Effector CD8-positive, alpha-beta T cell (primary cell): Measurements from ENCODE around the gene RMP24.
"Not testable (repeated sequence)": the region's sequence is repeated elsewhere in the genome, so short reads cannot be mapped to it uniquely, and the experiment has no call there.

Experiments used
- DNase-seq: peaks from one replicate; lab custom pipeline; 2025; lab: John Stamatoyannopoulos, UW

The RMP24 gene

GRCh38 chr18:35972197-35973000, at the start of gene RMP24:
RMP24 (plus strand) TSS chr18:35972679.
- DNase-seq: peak; percentile 88

- DNase-seq: no peak
Measured at GRCh38 chr18:35923939-35924684, 48.4 kb upstream of the RMP24 start.

- no peak for DNase-seq
Measured at GRCh38 chr18:35926884-35927283, 45.6 kb upstream of the RMP24 start.

- DNase-seq: no peak
Measured at GRCh38 chr18:35927430-35927829, 45.0 kb upstream of the RMP24 start.

- DNase-seq: no peak
Measured at GRCh38 chr18:35933982-35934381, 38.5 kb upstream of the RMP24 start.

- no peak for DNase-seq
Measured at GRCh38 chr18:35934891-35935290, 37.6 kb upstream of the RMP24 start.

- DNase-seq: no peak
Measured at GRCh38 chr18:35935805-35936204, 36.7 kb upstream of the RMP24 start.

GRCh38 chr18:35936951-35937350, 35.5 kb upstream of the RMP24 start:
- DNase-seq: no peak

GRCh38 chr18:35938158-35938557, 34.3 kb upstream of the RMP24 start:
- DNase-seq: no peak

- no peak for DNase-seq
Measured at GRCh38 chr18:35938562-35938961, 33.9 kb upstream of the RMP24 start.

GRCh38 chr18:35939138-35939537, 33.3 kb upstream of the RMP24 start:
- no peak for DNase-seq

GRCh38 chr18:35941299-35941698, 31.2 kb upstream of the RMP24 start:
- no peak for DNase-seq

- DNase-seq: no peak
Measured at GRCh38 chr18:35942133-35942532, 30.3 kb upstream of the RMP24 start.

- no peak for DNase-seq
Measured at GRCh38 chr18:35942661-35943060, 29.8 kb upstream of the RMP24 start.

GRCh38 chr18:35948080-35948479, 24.4 kb upstream of the RMP24 start:
- DNase-seq: no peak

- no peak for DNase-seq
Measured at GRCh38 chr18:35949090-35949489, 23.4 kb upstream of the RMP24 start.

- peak; percentile 32 for DNase-seq
Measured at GRCh38 chr18:35949903-35950627, 22.4 kb upstream of the RMP24 start.

GRCh38 chr18:35950628-35950982, 21.9 kb upstream of the RMP24 start:
- no peak for DNase-seq

GRCh38 chr18:35953688-35954087, 18.8 kb upstream of the RMP24 start:
- no peak for DNase-seq

- no peak for DNase-seq
Measured at GRCh38 chr18:35956226-35956625, 16.3 kb upstream of the RMP24 start.

- DNase-seq: no peak
Measured at GRCh38 chr18:35962320-35962719, 10.2 kb upstream of the RMP24 start.

- no peak for DNase-seq
Measured at GRCh38 chr18:35964319-35964718, 8.2 kb upstream of the RMP24 start.

- not testable (repeated sequence) for DNase-seq
Measured at GRCh38 chr18:35967866-35968265, 4.6 kb upstream of the RMP24 start.
